GM12878 (cell line): Measurements from ENCODE around the gene PDE9A. TPM values are rescaled to one million over a fixed set of nuclear protein-coding genes. Genes with fewer than 3 reads are reported as not detected.
A peak's percentile ranks its signal among the peaks of the same experiment; 100 is the strongest.
"Not testable (repeated sequence)": the region's sequence is repeated elsewhere in the genome, so short reads cannot be mapped to it uniquely, and the experiment has no call there.

Experiments used
- ATAC-seq: fragments of 200-7000 bp; cut with Tn5 transposase; 3 replicates; pipeline ENCODE4 v1.9.1; 2020; ENCODE audit warnings: mild to moderate bottlenecking, moderate library complexity
- BruUV-seq: library from RNA; stranded (reverse); fragments of 400-500 nt; replicated peaks from 2 replicates; lab custom pipeline; 2021; lab: Mats Ljungman, UMichigan
- CTCF ChIA-PET: fragments of 300-600 bp; sonication (Branson Sonifier 250); formaldehyde crosslinking; extraction: SDS; loops from one replicate; lab custom pipeline; 2021; ENCODE audit warnings: inconsistent platforms; lab: Yijun Ruan, JAX
- POLR2A ChIA-PET: fragments of 350-600 bp; formaldehyde crosslinking; extraction: SDS; loops from one replicate; lab custom pipeline; 2021; ENCODE audit warnings: inconsistent platforms; lab: Charles Lee
- RAD21 ChIA-PET: fragments of 300-600 bp; sonication (Branson Sonifier 250); formaldehyde crosslinking; loops from one replicate; lab custom pipeline; 2023; ENCODE audit warnings: antibody characterized with exemption; ENCODE audit not compliant: unreplicated experiment; lab: Charles Lee
- SMC1A ChIA-PET: fragments of 300-600 bp; sonication (Branson Sonifier 250); formaldehyde crosslinking; loops from one replicate; lab custom pipeline; 2023; ENCODE audit not compliant: unreplicated experiment, uncharacterized antibody; lab: Charles Lee
- DNase-seq: peaks from one replicate; pipeline ENCODE4 v3.0.0-alpha.2; 2011; ENCODE audit warnings: low read depth, low spot score
- FAIRE-seq: peaks from 3 replicates; lab custom pipeline; 2011; peaks lifted over from hg19 to GRCh38; lab: Jason Lieb, UNC
- H2AFZ ChIP-seq: 2 replicates; pipeline ENCODE4 v1.6.0; 2011; ENCODE audit warnings: low read depth, low read length, control low read depth; ENCODE audit not compliant: control insufficient read depth
- H3K27ac ChIP-seq: 2 replicates; pipeline ENCODE4 v1.5.1; 2011; ENCODE audit warnings: control low read depth; ENCODE audit not compliant: control insufficient read depth, insufficient read depth
- H3K27me3 ChIP-seq, 2 experiments: replicated peaks in 1 of 2; 2 replicates each; pipeline versions ENCODE4 v1.6.0 to v1.6.1; 2011; ENCODE audit warnings: low read length in 1 of 2; ENCODE audit not compliant: control insufficient read depth in 2 of 2, insufficient read depth in 2 of 2
- H3K36me3 ChIP-seq, 2 experiments: 2 replicates each; pipeline ENCODE4 v1.5.1; 2011; ENCODE audit warnings: low read length in 1 of 2; ENCODE audit not compliant: control insufficient read depth in 2 of 2, insufficient read depth in 2 of 2
- H3K4me1 ChIP-seq: 2 replicates; pipeline ENCODE4 v1.6.1; 2011; ENCODE audit warnings: mild to moderate bottlenecking, low read length, moderate library complexity, mixed read lengths; ENCODE audit not compliant: control insufficient read depth, insufficient read depth
- H3K4me2 ChIP-seq: 2 replicates; pipeline ENCODE4 v1.6.0; 2011; ENCODE audit warnings: control low read depth; ENCODE audit not compliant: control insufficient read depth, insufficient read depth
- H3K4me3 ChIP-seq: fragments of 200-600 bp; sonication (generic); 2 replicates; pipeline ENCODE4 v1.5.1; 2016
- H3K79me2 ChIP-seq: 2 replicates; pipeline ENCODE4 v1.6.0; 2011; ENCODE audit warnings: low read length; ENCODE audit not compliant: control insufficient read depth, insufficient read depth
- H3K9ac ChIP-seq: 2 replicates; pipeline ENCODE4 v1.8.0; 2011; ENCODE audit warnings: low read length, control low read depth, mixed read lengths; ENCODE audit not compliant: control insufficient read depth, insufficient read depth
- H3K9me3 ChIP-seq: replicated peaks from 3 replicates; pipeline ENCODE4 v1.5.1; 2011; ENCODE audit warnings: mild to moderate bottlenecking, low read length; ENCODE audit not compliant: control insufficient read depth, insufficient read depth
- H4K20me1 ChIP-seq: 2 replicates; pipeline ENCODE4 v1.6.0; 2011; ENCODE audit not compliant: control insufficient read depth, insufficient read depth
- FOXK2 ChIP-seq: fragments of 450-650 bp; IDR thresholded peaks from 2 replicates; pipeline ENCODE4 v1.6.1; 2017; ENCODE audit warnings: mild to moderate bottlenecking, moderate library complexity
- IKZF1 ChIP-seq: fragments of 450-650 bp; conservative IDR thresholded peaks from 2 replicates; pipeline ENCODE4 v1.6.1; 2017; ENCODE audit warnings: antibody characterized with exemption, mild to moderate bottlenecking
- MLLT1 ChIP-seq: fragments of 450-650 bp; IDR thresholded peaks from 2 replicates; pipeline ENCODE4 v1.6.1; 2016; ENCODE audit warnings: mild to moderate bottlenecking
- MTA2 ChIP-seq: fragments of 450-650 bp; IDR thresholded peaks from 2 replicates; pipeline ENCODE4 v1.6.1; 2016; ENCODE audit warnings: low read depth, mild to moderate bottlenecking, moderate library complexity
- NBN ChIP-seq: fragments of 450-650 bp; IDR thresholded peaks from 2 replicates; pipeline ENCODE4 v1.6.1; 2016
- NKRF ChIP-seq: fragments of 450-650 bp; conservative IDR thresholded peaks from 2 replicates; pipeline ENCODE4 v1.6.1; 2017; ENCODE audit warnings: mild to moderate bottlenecking, moderate library complexity
- NR2F1 ChIP-seq: fragments of 450-650 bp; conservative IDR thresholded peaks from 2 replicates; pipeline ENCODE4 v1.6.1; 2017; ENCODE audit warnings: mild to moderate bottlenecking
- SMAD1 ChIP-seq: fragments of 450-650 bp; IDR thresholded peaks from 2 replicates; pipeline ENCODE4 v1.6.1; 2018; ENCODE audit warnings: mild to moderate bottlenecking, low read depth; ENCODE audit not compliant: partially characterized antibody
- TBL1XR1 ChIP-seq: IDR thresholded peaks from 2 replicates; pipeline ENCODE4 v1.6.1; 2012; ENCODE audit warnings: low read depth, low read length, improper control_type of control experiment
- YY1 ChIP-seq: IDR thresholded peaks from 2 replicates; pipeline ENCODE4 v1.6.1; 2011; ENCODE audit warnings: low read depth, mild to moderate bottlenecking, low read length
- ZNF622 ChIP-seq: fragments of 450-650 bp; IDR thresholded peaks from 2 replicates; pipeline ENCODE4 v1.6.1; 2017; ENCODE audit warnings: mild to moderate bottlenecking, inconsistent platforms
- WGBS: methylation state at CpG from one replicate; pipeline ENCODE4 v1.1.6; 2016; ENCODE audit warnings: low lambda C conversion rate; ENCODE audit not compliant: insufficient replicate concordance, insufficient coverage; ENCODE audit errors: missing lambda C conversion rate; 5-methylcytosine and 5-hydroxymethylcytosine counted together
- in situ Hi-C: fragments of 300-500 bp; cut with MboI; formaldehyde crosslinking; loops from 9 replicates; pipeline ENCODE4 v1.14.3; 2018; ENCODE audit warnings: mixed read lengths
- intact Hi-C: fragments of 100-400 bp; cut with micrococcal nuclease; formaldehyde crosslinking; loops from one replicate; pipeline ENCODE4 v1.14.2; 2022; ENCODE audit not compliant: unreplicated experiment
- polyA plus RNA-seq, 11 experiments: library from polyadenylated mRNA; depleted of rRNA in 4 of 11; unstranded in 6 of 11; stranded (reverse) in 5 of 11; fragments of >200 nt; fragmentation: Nextera tagmentation in 4 of 11; fragmentation: Illumina TruSeq in 1 of 11; extraction: Ambion mirVana in 4 of 11; extraction: Trizol in 1 of 11; gene quantifications; 1 replicate in 1 of 11; 2 replicates in 10 of 11; pipeline versions ENCODE4 v1.2.1 to v1.2.3, GENCODE V29; 2011 to 2016; ENCODE audit warnings: inconsistent platforms in 2 of 11, missing spikeins in 2 of 11, low read depth in 1 of 11
- total RNA-seq, 4 experiments: library from RNA; depleted of rRNA in 3 of 4; stranded (reverse); fragments of >200 nt in 3 of 4; fragmentation: Illumina TruSeq in 1 of 4; extraction: Trizol in 1 of 4; gene quantifications; 2 replicates each; pipeline versions ENCODE4 v1.2.1 to v1.2.3, GENCODE V29; 2013 to 2021

PDE9A gene
- total and polyA plus RNA-seq, 10 of the 15 experiments (the other 5 are each of a cell fraction or from before 2014, with no cell fraction given) = 0.08 to 0.45 (median 0.20) TPM; not detected in 1

GRCh38 chr21:42614811-42615351 is 38.5 kb upstream of the PDE9A start:
- Histone ChIP-seq H3K36me3 (no peaks in the 10 kb centered on the region), H3K9ac (no peak overlapping the region), H3K4me3 (no peak overlapping the region), H3K27ac (no peak overlapping the region), H3K79me2 (no peaks in the 10 kb centered on the region), H4K20me1 (no peaks in the 10 kb centered on the region), H2AFZ (no peak overlapping the region), H3K4me2 (no peak overlapping the region), H3K4me1 (no peaks in the 10 kb centered on the region), H3K27me3 (no peaks in the 10 kb centered on the region; a peak in 1 of 4 replicates), H3K9me3 (peaks cover under 1% of the 10 kb centered on the region; the same call in 1 of the 3 replicates)
- WGBS = 25% methylated on average over 12 of the region's 14 CpGs
- SMC1A ChIA-PET = no interaction called here
- CTCF ChIA-PET = no interaction called here
- peak; percentile 79 for ATAC-seq
- intact Hi-C loops = no loop called here
- BruUV-seq = no TSS peak
- peak; percentile 84 for FAIRE-seq
- no peak for TF ChIP-seq NR2F1
- TF ChIP-seq NBN = no peak
- TF ChIP-seq FOXK2 = no peak
- TF ChIP-seq SMAD1 = no peak
- TF ChIP-seq NKRF = no peak
- TF ChIP-seq MLLT1 = 0 out of 2 replicates have a peak, but pooled peaks have one; percentile 18
- TF ChIP-seq IKZF1 = peak; percentile 38; the same call in 1 of the 2 replicates
- TF ChIP-seq ZNF622 = no peak
- TF ChIP-seq YY1 = 0 out of 2 replicates have a peak, but pooled peaks have one; percentile 23
- no peak for TF ChIP-seq TBL1XR1
- 0 out of 2 replicates have a peak, but pooled peaks have one; percentile 10 for TF ChIP-seq MTA2
- in situ Hi-C loops = no loop called here
- RAD21 ChIA-PET = no interaction called here
- POLR2A ChIA-PET = no interaction called here
- DNase-seq = no peak

GRCh38 chr21:42615377-42615776 is 38.0 kb upstream of the PDE9A start:
- H3K27ac ChIP-seq, H3K4me3 ChIP-seq, in situ Hi-C loops, FAIRE-seq, H2AFZ ChIP-seq, RAD21 ChIA-PET, BruUV-seq, H3K9ac ChIP-seq, H4K20me1 ChIP-seq, H3K27me3 ChIP-seq, ATAC-seq, H3K4me2 ChIP-seq, SMC1A ChIA-PET, H3K36me3 ChIP-seq, CTCF ChIA-PET, POLR2A ChIA-PET, H3K4me1 ChIP-seq, intact Hi-C loops, H3K9me3 ChIP-seq, DNase-seq, H3K79me2 ChIP-seq: not testable (repeated sequence)
- WGBS = 17% methylated on average over 1 of the region's 5 CpGs
